Breast epithelium (tissue), 4 donors: ENCODE data around the gene MCRS1. TPM values are rescaled to one million over a fixed set of nuclear protein-coding genes. Genes with fewer than 3 reads are reported as not detected.

Experiments
- DNase-seq, 2 donors: peaks; one replicate each; pipeline ENCODE4 v3.0.0-alpha.2; 2019; ENCODE audit warnings: low spot score in 2 of 2
- H3K27ac ChIP-seq, 2 donors: fragments of 200-600 bp; sonication (generic) in 1 of 2; one replicate each; pipeline ENCODE4 v1.5.1; 2016 to 2019; ENCODE audit warnings: mild to moderate bottlenecking in 1 of 2
- H3K27me3 ChIP-seq, 2 donors: fragments of 200-600 bp; sonication (generic) in 1 of 2; one replicate each; pipeline versions ENCODE4 v1.5.1 to v1.6.0; 2017 to 2019; ENCODE audit warnings: control low read depth in 1 of 2, mild to moderate bottlenecking in 1 of 2
- H3K36me3 ChIP-seq: fragments of 200-600 bp; one replicate; pipeline ENCODE4 v1.5.1; 2019
- H3K4me1 ChIP-seq, 2 donors: fragments of 200-600 bp; sonication (generic); one replicate each; pipeline ENCODE4 v1.5.1; 2016 to 2019; ENCODE audit warnings: control low read depth in 1 of 2
- H3K4me3 ChIP-seq, 3 donors: fragments of 200-600 bp; sonication (generic); 1 replicate in 2 of 3; 2 replicates in 1 of 3; pipeline ENCODE4 v1.5.1; 2016 to 2019; ENCODE audit warnings: mild to moderate bottlenecking in 3 of 3, moderate library complexity in 2 of 3
- H3K9me3 ChIP-seq, 2 donors: fragments of 200-600 bp; sonication (generic) in 1 of 2; one replicate each; pipeline ENCODE4 v1.5.1; 2016 to 2019; ENCODE audit warnings: control low read depth in 1 of 2
- POLR2A ChIP-seq: fragments of 450-650 bp; IDR thresholded peaks from one replicate; pipeline ENCODE4 v1.6.1; 2016; ENCODE audit warnings: antibody characterized with exemption, mild to moderate bottlenecking, moderate library complexity
- POLR2AphosphoS5 ChIP-seq, 3 donors: sonication (generic); formaldehyde crosslinking; IDR thresholded peaks; one replicate each; pipeline ENCODE4 v1.6.1; 2017; ENCODE audit warnings: antibody characterized with exemption in 3 of 3
- intact Hi-C: fragments of 100-400 bp; cut with DNase I; formaldehyde crosslinking; loops from one replicate; pipeline ENCODE4 v1.15.1; 2023; ENCODE audit warnings: low total_unique reads
- total RNA-seq, 3 donors: library from RNA; depleted of rRNA; stranded (reverse); fragments of >200 nt; gene quantifications; one replicate each; pipeline ENCODE4 v1.1.0, GENCODE V29; 2016
- TF ChIP-seq, protein P1 (sequence below), 3 donors: fragments of 450-650 bp; IDR thresholded peaks; one replicate each; pipeline ENCODE4 v1.5.1; 2016 to 2017; ENCODE audit warnings: antibody characterized with exemption in 3 of 3, mild to moderate bottlenecking in 3 of 3, moderate library complexity in 3 of 3

The MCRS1 gene
- total RNA-seq, 3 donors from 2014 or later = 37.6 to 52.4 (median 52.1) TPM

DNA sequence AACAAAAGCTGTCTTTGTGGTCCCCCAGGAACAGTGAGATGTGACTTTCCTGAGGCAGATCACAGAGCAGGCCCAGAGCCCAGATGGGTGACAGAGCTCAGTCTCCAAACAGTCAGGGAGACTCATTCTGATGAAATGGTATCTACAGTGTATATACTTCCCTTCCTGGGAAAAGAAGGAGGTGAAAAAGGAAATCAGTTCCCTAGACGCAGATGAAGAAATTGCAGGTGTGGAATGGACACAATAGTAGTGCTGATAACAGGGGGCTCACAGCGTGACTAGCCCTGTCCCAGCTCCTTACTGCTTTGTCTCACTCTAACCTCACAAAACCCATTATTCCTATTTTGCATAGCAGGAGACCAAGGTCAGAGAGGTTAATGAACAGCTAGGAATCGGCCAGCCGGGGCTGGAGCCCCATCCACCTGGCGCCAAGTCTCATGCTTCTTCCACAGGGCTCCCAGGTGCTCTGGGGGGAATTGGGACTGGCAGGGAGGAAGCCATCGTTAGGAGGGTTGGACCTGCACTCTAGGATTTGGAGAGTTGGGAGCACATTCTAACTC is 17.2 kb downstream of the MCRS1 start:
- DNase-seq = no peak
- TF ChIP-seq, protein P1, sequence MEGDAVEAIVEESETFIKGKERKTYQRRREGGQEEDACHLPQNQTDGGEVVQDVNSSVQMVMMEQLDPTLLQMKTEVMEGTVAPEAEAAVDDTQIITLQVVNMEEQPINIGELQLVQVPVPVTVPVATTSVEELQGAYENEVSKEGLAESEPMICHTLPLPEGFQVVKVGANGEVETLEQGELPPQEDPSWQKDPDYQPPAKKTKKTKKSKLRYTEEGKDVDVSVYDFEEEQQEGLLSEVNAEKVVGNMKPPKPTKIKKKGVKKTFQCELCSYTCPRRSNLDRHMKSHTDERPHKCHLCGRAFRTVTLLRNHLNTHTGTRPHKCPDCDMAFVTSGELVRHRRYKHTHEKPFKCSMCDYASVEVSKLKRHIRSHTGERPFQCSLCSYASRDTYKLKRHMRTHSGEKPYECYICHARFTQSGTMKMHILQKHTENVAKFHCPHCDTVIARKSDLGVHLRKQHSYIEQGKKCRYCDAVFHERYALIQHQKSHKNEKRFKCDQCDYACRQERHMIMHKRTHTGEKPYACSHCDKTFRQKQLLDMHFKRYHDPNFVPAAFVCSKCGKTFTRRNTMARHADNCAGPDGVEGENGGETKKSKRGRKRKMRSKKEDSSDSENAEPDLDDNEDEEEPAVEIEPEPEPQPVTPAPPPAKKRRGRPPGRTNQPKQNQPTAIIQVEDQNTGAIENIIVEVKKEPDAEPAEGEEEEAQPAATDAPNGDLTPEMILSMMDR (IDR thresholded peaks at IDR 0.05) = no peak
- TF ChIP-seq POLR2A = no peak
- no peak for TF ChIP-seq POLR2AphosphoS5 (IDR thresholded peaks at IDR 0.05)
- Histone ChIP-seq H3K9me3 (no peaks in the 10 kb centered on the region), H3K27me3 (peaks cover 0 to 12% of the 10 kb centered on the region in 2 donors), H3K27ac (no peak overlapping the region), H3K36me3 (no peaks in the 10 kb centered on the region), H3K4me1 (peaks cover 0 to 9% of the 10 kb centered on the region in 2 donors), H3K4me3 (no peak overlapping the region)
- intact Hi-C loops = no loop called here

DNA sequence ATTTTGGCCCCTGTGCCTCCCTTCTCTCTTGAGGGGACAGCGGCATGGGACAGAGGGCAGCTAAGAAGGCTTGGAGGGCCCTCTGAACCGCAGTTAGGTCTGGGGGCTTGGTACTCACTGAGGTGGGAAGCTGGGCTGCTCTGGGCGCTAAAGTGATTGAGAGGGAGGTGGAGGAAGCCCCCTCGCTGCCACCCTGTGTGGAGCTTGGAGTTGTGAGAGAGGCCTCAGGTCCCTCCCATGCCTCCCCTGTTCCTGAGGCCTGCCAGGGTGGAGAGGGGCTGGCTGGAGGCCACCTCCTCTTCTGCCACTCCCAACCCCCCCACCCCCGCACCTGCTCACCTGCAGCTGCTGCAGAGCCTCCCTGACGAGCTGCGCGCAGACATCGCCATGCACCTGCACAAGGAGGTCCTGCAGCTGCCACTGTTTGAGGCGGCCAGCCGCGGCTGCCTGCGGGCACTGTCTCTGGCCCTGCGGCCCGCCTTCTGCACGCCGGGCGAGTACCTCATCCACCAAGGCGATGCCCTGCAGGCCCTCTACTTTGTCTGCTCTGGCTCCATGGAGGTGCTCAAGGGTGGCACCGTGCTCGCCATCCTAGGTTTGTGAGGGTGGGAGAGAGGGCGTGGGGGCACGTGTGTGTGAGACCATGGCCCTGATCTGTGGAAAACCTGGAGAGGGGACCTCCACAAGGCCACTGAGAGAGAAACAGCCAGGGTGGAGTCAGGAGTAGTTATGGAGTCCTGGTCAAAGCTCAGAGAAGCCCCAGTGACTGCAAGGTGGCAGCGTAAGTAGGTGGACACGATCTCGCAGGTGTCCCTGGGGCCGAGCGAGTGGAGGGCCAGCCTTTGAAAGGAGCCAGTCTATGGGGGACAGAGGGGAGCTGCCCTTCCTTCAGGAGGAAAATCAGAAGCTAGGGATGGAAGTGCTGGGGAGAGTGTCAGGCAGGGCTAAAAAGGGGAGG is 17.9 kb downstream of the MCRS1 start:
- no peak overlapping the region for H3K27ac ChIP-seq
- no peak for DNase-seq
- H3K27me3 ChIP-seq = peaks cover 0 to 13% of the 10 kb centered on the region in 2 donors
- peak overlapping the region in 1 of 3 donors; percentile 68 for H3K4me3 ChIP-seq
- H3K9me3 ChIP-seq = no peaks in the 10 kb centered on the region
- H3K4me1 ChIP-seq = peaks cover 0 to 9% of the 10 kb centered on the region in 2 donors
- TF ChIP-seq POLR2AphosphoS5 (IDR thresholded peaks at IDR 0.05) (no peak), POLR2A (no peak)
- TF ChIP-seq, protein P1 (IDR thresholded peaks at IDR 0.05) = no peak
- H3K36me3 ChIP-seq = no peaks in the 10 kb centered on the region
- intact Hi-C loops = no loop called here

DNA sequence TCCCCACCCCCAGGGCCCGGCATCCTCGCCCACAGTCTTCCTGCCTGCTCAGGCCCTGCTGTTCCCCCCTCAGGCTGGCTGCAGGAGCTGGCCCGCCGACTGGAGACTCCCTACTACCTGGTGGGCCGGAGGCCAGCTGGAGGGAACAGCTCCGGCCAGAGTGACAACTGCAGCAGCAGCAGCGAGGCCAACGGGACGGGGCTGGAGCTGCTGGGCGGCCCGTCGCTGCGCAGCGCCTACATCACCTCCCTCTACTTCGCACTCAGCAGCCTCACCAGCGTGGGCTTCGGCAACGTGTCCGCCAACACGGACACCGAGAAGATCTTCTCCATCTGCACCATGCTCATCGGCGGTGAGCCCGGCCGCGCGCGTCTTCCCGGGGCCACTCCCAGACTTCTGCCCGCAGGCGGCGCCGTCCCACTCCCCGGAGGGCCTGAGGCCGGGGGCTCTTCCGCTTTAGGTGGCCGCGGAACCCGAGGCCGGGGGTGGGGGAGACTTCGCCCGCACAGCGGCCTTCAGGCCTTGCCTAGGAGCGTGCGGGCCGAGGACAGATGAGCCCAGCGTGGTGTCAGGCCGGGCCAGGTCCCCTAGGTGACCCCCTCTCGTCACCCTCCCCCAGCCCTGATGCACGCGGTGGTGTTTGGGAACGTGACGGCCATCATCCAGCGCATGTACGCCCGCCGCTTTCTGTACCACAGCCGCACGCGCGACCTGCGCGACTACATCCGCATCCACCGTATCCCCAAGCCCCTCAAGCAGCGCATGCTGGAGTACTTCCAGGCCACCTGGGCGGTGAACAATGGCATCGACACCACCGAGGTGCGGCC is 18.9 kb downstream of the MCRS1 start:
- peaks cover 0 to 13% of the 10 kb centered on the region in 2 donors for H3K27me3 ChIP-seq
- DNase-seq = peak in 1 of 2 donors; percentile 46
- peak overlapping the region; percentile 28 to 68 (median 38) for H3K4me3 ChIP-seq
- H3K4me1 ChIP-seq = peaks cover 0 to 9% of the 10 kb centered on the region in 2 donors
- peak overlapping the region in 1 of 2 donors; percentile 7 for H3K27ac ChIP-seq
- no peaks in the 10 kb centered on the region for H3K36me3 ChIP-seq
- H3K9me3 ChIP-seq = no peaks in the 10 kb centered on the region
- TF ChIP-seq POLR2AphosphoS5 (IDR thresholded peaks at IDR 0.05) (no peak), POLR2A (no peak)
- TF ChIP-seq, protein P1 (IDR thresholded peaks at IDR 0.05) = no peak
- intact Hi-C loops = loop anchor here (1.0 kb wide), 1 partner anchor 25 kb away; no protein-coding TSS in a partner anchor

DNA sequence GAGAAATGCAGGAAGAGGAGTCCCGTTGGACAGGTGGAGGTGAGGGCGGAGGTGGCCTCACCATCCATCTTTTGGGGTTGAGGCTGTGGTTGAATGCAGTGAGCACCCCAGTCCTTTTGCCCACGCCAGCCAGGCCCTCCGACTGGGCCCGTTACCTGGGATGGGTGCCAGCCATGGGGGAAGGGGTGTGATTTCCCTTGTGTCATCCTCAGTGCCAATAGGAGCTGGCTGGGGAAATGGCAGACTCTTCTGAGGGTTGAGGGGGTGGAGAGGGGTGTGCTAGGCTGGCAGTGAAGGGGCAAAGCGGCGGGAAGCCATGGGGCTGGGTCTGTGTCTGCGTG is 19.5 kb downstream of the MCRS1 start:
- DNase-seq = no peak
- peaks cover 0 to 13% of the 10 kb centered on the region in 2 donors for H3K27me3 ChIP-seq
- intact Hi-C loops = loop anchor here (1.0 kb wide), 1 partner anchor 24 kb away; no protein-coding TSS in a partner anchor

DNA sequence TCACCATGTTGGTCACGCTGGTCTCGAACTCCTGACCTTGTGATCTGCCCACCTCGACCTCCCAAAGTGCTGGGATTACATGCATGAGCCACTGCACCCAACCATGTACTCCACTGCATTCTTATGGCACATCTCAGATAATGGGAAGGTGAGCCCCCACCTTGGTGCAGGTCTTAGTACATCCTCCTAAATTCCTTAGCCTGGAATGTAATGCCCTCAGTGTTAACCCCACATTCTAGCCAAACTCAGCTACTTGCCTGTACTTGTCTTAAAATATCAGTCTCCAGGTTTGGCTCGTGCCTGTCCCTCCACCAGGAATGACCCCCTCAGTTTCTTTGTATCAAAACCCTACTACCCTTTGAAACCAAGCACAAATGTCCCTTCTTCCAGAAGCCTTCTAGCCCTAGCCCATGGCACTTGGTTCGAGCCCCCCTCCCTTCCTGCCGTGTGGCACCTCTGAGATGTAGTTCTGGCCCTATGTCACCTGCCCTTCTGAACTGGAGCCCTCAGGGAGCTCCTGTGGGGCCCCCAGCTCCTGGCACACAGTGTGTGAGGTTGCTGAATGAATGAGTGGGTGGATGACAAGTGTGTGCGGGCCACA is 20.8 kb downstream of the MCRS1 start:
- peaks cover 0 to 13% of the 10 kb centered on the region in 2 donors for H3K27me3 ChIP-seq
- TF ChIP-seq POLR2A (no peak), POLR2AphosphoS5 (IDR thresholded peaks at IDR 0.05) (no peak)
- TF ChIP-seq, protein P1 (IDR thresholded peaks at IDR 0.05) = no peak
- peak overlapping the region in 1 of 2 donors; percentile 19 for H3K27ac ChIP-seq
- peaks cover 0 to 9% of the 10 kb centered on the region in 2 donors for H3K4me1 ChIP-seq
- no peak for DNase-seq
- intact Hi-C loops = no loop called here
- H3K9me3 ChIP-seq = no peaks in the 10 kb centered on the region
- no peaks in the 10 kb centered on the region for H3K36me3 ChIP-seq
- H3K4me3 ChIP-seq = no peak overlapping the region

More for the DNA sequence above, 19.5 kb downstream of the MCRS1 start:
- H3K4me3 ChIP-seq = peak overlapping the region; percentile 28 to 68 (median 38)
- H3K27ac ChIP-seq = no peak overlapping the region
- no peak for TF ChIP-seq POLR2A
- TF ChIP-seq POLR2AphosphoS5 (IDR thresholded peaks at IDR 0.05) = no peak
- peaks cover 0 to 9% of the 10 kb centered on the region in 2 donors for H3K4me1 ChIP-seq
- no peaks in the 10 kb centered on the region for H3K9me3 ChIP-seq
- no peaks in the 10 kb centered on the region for H3K36me3 ChIP-seq
